CD4-positive, CD25-positive, alpha-beta regulatory T cell (primary cell): Measurements from ENCODE around the gene EHMT1. TPM values are rescaled to one million over a fixed set of nuclear protein-coding genes. Genes with fewer than 3 reads are reported as not detected.

Experiments used
- ATAC-seq, 2 donors: fragments of 150-1000 bp; cut with Tn5 transposase; one replicate each; pipeline ENCODE4 v1.10.0; 2021; ENCODE audit warnings: low read depth in 2 of 2, moderate number of reproducible peaks in 2 of 2, moderate library complexity in 1 of 2
- DNase-seq, 3 donors: peaks; one replicate each; pipeline versions ENCODE4 v3.0.0 to v3.0.0-alpha.2; 2012 to 2022; ENCODE audit warnings: mixed read lengths in 1 of 3
- H3K27ac ChIP-seq: one replicate; pipeline ENCODE4 v1.7.0; 2013; ENCODE audit warnings: mild to moderate bottlenecking, low read length; ENCODE audit not compliant: insufficient read depth, poor library complexity, severe bottlenecking
- H3K27me3 ChIP-seq: one replicate; pipeline ENCODE4 v1.7.0; 2013; ENCODE audit warnings: low read length; ENCODE audit not compliant: control insufficient read depth, insufficient read depth
- H3K36me3 ChIP-seq: one replicate; pipeline ENCODE4 v1.7.0; 2013; ENCODE audit warnings: mild to moderate bottlenecking, low read length, moderate library complexity; ENCODE audit not compliant: control insufficient read depth, insufficient read depth
- H3K4me1 ChIP-seq: 2 replicates; pipeline ENCODE4 v1.7.0; 2013; ENCODE audit warnings: mild to moderate bottlenecking, low read length; ENCODE audit not compliant: insufficient read depth, control insufficient read depth, poor library complexity, severe bottlenecking
- H3K4me3 ChIP-seq: one replicate; pipeline ENCODE4 v1.7.0; 2013; ENCODE audit warnings: low read depth, mild to moderate bottlenecking, low read length, moderate library complexity
- H3K9me3 ChIP-seq, 2 experiments: 1 replicate in 1 of 2; 2 replicates in 1 of 2; pipeline ENCODE4 v1.7.0; 2013; ENCODE audit warnings: low read length in 2 of 2, mild to moderate bottlenecking in 1 of 2, moderate library complexity in 1 of 2; ENCODE audit not compliant: control insufficient read depth in 2 of 2
- H3K27ac Mint-ChIP-seq, 3 donors: one replicate each; pipeline ENCODE4 v1.8.0; 2020 to 2022; ENCODE audit warnings: mild to moderate bottlenecking in 3 of 3, mixed read lengths in 3 of 3, moderate library complexity in 2 of 3
- H3K27me3 Mint-ChIP-seq: one replicate; pipeline ENCODE4 v1.8.0; 2022; ENCODE audit warnings: mild to moderate bottlenecking, mixed read lengths
- H3K36me3 Mint-ChIP-seq: one replicate; pipeline ENCODE4 v1.8.0; 2020; ENCODE audit warnings: mixed read lengths
- H3K4me1 Mint-ChIP-seq, 4 donors: one replicate each; pipeline ENCODE4 v1.8.0; 2020 to 2022; ENCODE audit warnings: mixed read lengths in 4 of 4, mild to moderate bottlenecking in 1 of 4
- H3K4me3 Mint-ChIP-seq, 4 donors: one replicate each; pipeline ENCODE4 v1.8.0; 2020 to 2022; ENCODE audit warnings: mild to moderate bottlenecking in 4 of 4, mixed read lengths in 4 of 4, moderate library complexity in 3 of 4
- H3K9me3 Mint-ChIP-seq, 7 donors: one replicate each; pipeline ENCODE4 v1.8.0; 2020 to 2022; ENCODE audit warnings: mixed read lengths in 7 of 7, mild to moderate bottlenecking in 3 of 7, moderate library complexity in 2 of 7
- polyA plus RNA-seq, 4 donors: library from polyadenylated mRNA; unstranded; fragments of 300-500 nt; fragmentation: Illumina TruSeq; gene quantifications; one replicate each; pipeline ENCODE4 v1.2.3, GENCODE V29; 2021
- total RNA-seq: library from RNA; stranded (reverse); gene quantifications from one replicate; pipeline ENCODE4 v1.2.3, GENCODE V29; 2022

The EHMT1 gene
- total and polyA plus RNA-seq, 5 donors from 2014 or later: 17.9 to 142 (median 20.0) TPM

DNA sequence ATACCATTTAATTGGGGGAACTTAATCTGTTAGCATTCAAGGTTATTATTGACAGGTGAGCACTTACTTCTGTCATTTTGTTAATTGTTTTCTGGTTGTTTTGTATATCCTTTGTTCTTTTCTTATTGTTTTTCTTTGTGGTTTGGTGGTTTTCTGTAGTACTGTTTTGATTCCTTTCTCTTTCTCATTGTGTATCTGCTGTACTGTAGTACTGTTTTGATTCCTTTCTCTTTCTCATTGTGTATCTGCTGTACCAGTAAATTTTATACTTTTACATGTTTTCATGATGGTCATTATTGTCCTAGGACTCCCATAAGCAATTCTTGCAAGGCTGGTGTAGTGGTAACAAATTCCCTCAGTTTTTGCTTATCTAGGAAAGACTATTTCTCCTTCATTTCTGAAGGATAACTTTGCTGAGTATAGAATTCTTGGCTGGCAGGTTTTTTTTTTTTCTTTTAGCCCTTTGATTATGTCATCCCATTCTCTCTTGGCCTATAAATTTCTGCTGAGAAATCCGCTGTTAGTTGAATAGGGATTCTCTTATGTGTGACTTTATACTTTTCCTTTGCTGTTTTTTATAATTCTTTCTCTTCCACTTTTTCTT, 234.7 kb downstream of the EHMT1 start:
- no peaks in the 10 kb centered on the region for H3K4me1 ChIP-seq
- no peaks in the 10 kb centered on the region for H3K36me3 ChIP-seq
- H3K4me3 ChIP-seq: no peak overlapping the region
- Mint-ChIP-seq H3K36me3 (peaks cover 6% of the 10 kb centered on the region), H3K27ac (peak overlapping the region in 1 of 3 donors; percentile 79), H3K4me3 (no peak overlapping the region), H3K27me3 (peaks cover 9% of the 10 kb centered on the region), H3K4me1 (peaks cover 0 to 5% (median 0%) of the 10 kb centered on the region in 4 donors), H3K9me3 (peaks cover 4 to 27% (median 10%) of the 10 kb centered on the region in 7 donors)
- no peaks in the 10 kb centered on the region for H3K27me3 ChIP-seq
- no peak overlapping the region for H3K27ac ChIP-seq
- DNase-seq (peak in 1 of 3 donors; percentile 5), ATAC-seq (no peak)
- H3K9me3 ChIP-seq: peaks cover 21 to 31% of the 10 kb centered on the region in 2 experiments

DNA sequence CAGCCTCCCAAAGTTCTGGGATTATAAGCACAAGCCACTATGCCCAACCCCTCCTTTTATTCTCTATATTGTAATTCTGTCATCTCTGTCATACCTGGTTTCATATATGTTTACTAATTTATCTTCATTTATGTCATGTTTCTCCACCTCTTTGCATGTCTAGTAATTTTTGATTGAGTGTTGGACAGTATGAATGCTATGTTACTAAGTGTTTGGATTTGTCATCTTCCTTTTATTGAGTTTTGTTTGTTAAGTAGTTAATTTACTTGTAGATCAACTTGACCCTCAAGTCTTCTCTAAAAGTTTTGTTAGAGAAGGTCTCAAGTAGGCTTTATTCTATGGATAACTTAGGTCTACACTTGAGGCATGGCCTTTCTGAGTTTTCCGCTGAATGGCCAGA, 241.6 kb downstream of the EHMT1 start:
- H3K4me3 ChIP-seq: no peak overlapping the region
- H3K4me1 Mint-ChIP-seq: no peaks in the 10 kb centered on the region
- no peaks in the 10 kb centered on the region for H3K4me1 ChIP-seq
- no peak overlapping the region for H3K4me3 Mint-ChIP-seq
- H3K27ac Mint-ChIP-seq: no peak overlapping the region
- peaks cover 4 to 34% (median 13%) of the 10 kb centered on the region in 7 donors for H3K9me3 Mint-ChIP-seq
- H3K27ac ChIP-seq: no peak overlapping the region
- DNase-seq (no peak), ATAC-seq (no peak)
- H3K36me3 Mint-ChIP-seq: peaks cover 9% of the 10 kb centered on the region
- H3K27me3 ChIP-seq: no peaks in the 10 kb centered on the region
- peaks cover 14 to 29% of the 10 kb centered on the region in 2 experiments for H3K9me3 ChIP-seq
- H3K27me3 Mint-ChIP-seq: peaks cover 15% of the 10 kb centered on the region
- H3K36me3 ChIP-seq: no peaks in the 10 kb centered on the region

DNA sequence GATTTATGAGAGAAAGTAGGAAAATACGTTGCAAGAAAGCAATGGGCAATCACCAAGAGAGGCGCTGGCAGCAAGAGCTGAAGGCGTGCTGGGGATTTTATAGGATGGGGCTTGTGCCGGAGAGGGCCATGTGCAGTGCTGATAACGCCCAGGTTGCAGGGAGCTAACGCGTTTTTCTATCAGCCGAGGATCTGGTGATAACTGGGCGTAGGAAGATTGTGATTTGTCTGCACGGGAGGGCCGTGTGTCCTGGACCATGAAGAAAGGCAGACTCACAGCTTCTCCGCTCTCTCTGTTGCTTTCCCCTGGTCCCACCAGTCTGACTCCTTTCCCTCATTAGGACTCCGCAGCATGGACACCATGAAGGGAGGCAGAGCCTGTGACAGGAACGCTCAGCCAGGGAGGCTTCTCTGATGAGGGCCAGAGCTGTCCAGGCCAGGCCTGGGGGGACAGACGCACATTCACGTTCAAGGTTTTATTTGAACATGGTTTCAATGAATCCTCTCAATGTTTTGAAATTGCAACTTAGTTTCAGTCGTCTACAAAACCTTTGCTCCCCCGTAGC, 246.9 kb downstream of the EHMT1 start:
- Histone ChIP-seq H3K36me3 (no peaks in the 10 kb centered on the region), H3K9me3 (peaks cover 3 to 5% of the 10 kb centered on the region in 2 experiments), H3K27me3 (no peaks in the 10 kb centered on the region), H3K27ac (no peak overlapping the region), H3K4me3 (no peak overlapping the region), H3K4me1 (no peaks in the 10 kb centered on the region)
- DNase-seq (no peak), ATAC-seq (no peak)
- Mint-ChIP-seq H3K36me3 (peaks cover 3% of the 10 kb centered on the region), H3K4me3 (no peak overlapping the region), H3K27me3 (peaks cover 14% of the 10 kb centered on the region), H3K9me3 (peaks cover 0 to 14% (median 8%) of the 10 kb centered on the region in 7 donors), H3K27ac (no peak overlapping the region), H3K4me1 (no peaks in the 10 kb centered on the region)

DNA sequence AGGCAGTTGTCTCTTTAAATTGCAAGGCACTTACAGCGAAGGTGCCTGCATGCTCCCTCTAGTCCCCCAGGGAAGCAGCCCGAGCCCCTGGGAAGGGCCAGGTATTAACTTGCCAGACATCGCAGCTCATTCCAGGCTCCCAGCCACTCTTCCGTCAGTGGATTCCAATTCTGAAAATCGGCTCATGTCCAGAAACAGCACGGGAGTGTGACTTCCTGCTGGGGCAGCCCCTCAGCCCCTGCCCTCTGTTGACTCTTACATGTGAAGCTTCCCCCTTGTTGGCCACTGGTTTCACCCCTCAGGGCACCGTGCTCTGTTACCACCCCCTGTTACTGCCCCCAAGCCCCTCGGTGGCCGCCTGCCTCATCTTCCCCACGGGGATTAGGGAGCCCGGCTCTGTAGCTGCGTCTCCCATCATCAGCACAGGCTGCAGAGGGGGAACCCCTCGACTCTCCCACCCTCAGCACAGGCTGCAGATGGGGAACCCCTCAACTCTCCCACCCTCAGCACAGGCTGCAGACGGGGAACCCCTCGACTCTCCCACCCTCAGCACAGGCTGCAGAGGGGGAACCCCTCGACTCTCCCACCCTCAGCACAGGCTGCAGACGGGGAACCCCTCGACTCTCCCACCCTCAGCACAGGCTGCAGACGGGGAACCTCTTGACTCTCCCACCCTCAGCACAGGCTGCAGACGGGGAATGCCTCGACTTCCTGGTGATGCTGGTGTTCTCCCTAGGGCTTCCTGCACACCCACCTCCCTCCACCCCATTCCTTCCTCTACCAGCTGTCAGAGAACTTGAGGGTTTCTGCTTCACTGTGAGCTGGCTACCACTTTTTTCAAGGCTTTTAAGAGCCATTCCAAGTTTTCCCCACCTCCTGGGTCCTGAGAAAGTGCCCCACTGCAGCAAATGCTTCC, 247.7 kb downstream of the EHMT1 start:
- DNase-seq (no peak), ATAC-seq (no peak)
- H3K4me1 Mint-ChIP-seq: no peaks in the 10 kb centered on the region
- no peaks in the 10 kb centered on the region for H3K9me3 ChIP-seq
- no peaks in the 10 kb centered on the region for H3K36me3 ChIP-seq
- no peak overlapping the region for H3K27ac Mint-ChIP-seq
- H3K9me3 Mint-ChIP-seq: peaks cover 0 to 9% (median 4%) of the 10 kb centered on the region in 7 donors
- H3K27me3 ChIP-seq: no peaks in the 10 kb centered on the region
- no peak overlapping the region for H3K4me3 ChIP-seq
- H3K27me3 Mint-ChIP-seq: peaks cover 17% of the 10 kb centered on the region
- no peak overlapping the region for H3K4me3 Mint-ChIP-seq
- no peaks in the 10 kb centered on the region for H3K36me3 Mint-ChIP-seq
- no peak overlapping the region for H3K27ac ChIP-seq
- H3K4me1 ChIP-seq: no peaks in the 10 kb centered on the region

DNA sequence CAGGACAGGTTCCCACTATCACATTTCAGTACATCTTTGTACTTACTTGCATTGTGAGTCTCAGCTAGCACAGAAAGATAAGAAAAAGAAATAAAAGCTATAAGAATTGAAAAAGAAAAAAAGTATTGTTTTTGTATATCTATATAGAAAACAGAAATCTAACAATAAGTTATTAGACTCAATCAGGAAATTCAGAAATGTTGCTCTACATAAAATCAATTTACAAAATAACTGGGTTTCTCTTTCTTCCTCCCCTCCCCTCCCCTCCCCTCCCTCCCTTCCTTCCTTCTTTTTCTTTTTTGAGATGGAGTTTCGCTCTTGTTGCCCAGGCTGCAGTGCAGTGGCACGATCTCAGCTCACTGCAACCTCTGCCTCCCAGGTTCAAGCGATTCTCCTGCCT, 251.6 kb downstream of the EHMT1 start:
- Histone ChIP-seq H3K4me3 (no peak overlapping the region), H3K36me3 (no peaks in the 10 kb centered on the region), H3K27ac (no peak overlapping the region), H3K4me1 (no peaks in the 10 kb centered on the region), H3K27me3 (no peaks in the 10 kb centered on the region), H3K9me3 (no peaks in the 10 kb centered on the region)
- H3K27me3 Mint-ChIP-seq: peaks cover 30% of the 10 kb centered on the region
- no peak for DNase-seq
- H3K36me3 Mint-ChIP-seq: no peaks in the 10 kb centered on the region
- H3K4me3 Mint-ChIP-seq: no peak overlapping the region
- H3K27ac Mint-ChIP-seq: no peak overlapping the region
- peaks cover 0 to 2% (median 0%) of the 10 kb centered on the region in 7 donors for H3K9me3 Mint-ChIP-seq
- no peak for ATAC-seq
- no peaks in the 10 kb centered on the region for H3K4me1 Mint-ChIP-seq

DNA sequence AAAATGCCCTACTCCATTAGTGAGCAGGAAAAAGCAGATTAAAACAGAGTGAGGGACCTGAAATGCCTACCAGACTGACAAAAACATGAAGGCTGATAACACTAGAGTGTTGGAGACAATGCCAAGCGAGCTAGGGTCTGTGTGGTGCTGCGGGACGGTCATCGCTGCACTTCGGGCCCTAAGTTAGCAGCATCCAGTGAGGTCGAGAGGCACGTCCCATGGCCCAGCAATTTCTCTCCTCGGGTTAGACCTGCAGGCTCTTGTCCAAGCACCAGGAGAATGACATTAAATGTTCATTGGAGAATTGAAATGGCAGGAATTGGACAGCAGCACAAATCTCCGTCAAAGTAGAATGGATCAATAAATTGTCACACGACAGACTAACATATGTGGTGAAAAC, 253.5 kb downstream of the EHMT1 start:
- no peaks in the 10 kb centered on the region for H3K36me3 Mint-ChIP-seq
- peaks cover 0 to 4% (median 0%) of the 10 kb centered on the region in 4 donors for H3K4me1 Mint-ChIP-seq
- H3K27me3 Mint-ChIP-seq: peaks cover 30% of the 10 kb centered on the region
- H3K4me3 Mint-ChIP-seq: no peak overlapping the region
- no peaks in the 10 kb centered on the region for H3K36me3 ChIP-seq
- no peak overlapping the region for H3K27ac ChIP-seq
- peaks cover 0 to 6% (median 1%) of the 10 kb centered on the region in 7 donors for H3K9me3 Mint-ChIP-seq
- no peak overlapping the region for H3K4me3 ChIP-seq
- no peaks in the 10 kb centered on the region for H3K27me3 ChIP-seq
- H3K27ac Mint-ChIP-seq: no peak overlapping the region
- DNase-seq (no peak), ATAC-seq (no peak)
- H3K9me3 ChIP-seq: no peaks in the 10 kb centered on the region
- no peaks in the 10 kb centered on the region for H3K4me1 ChIP-seq

DNA sequence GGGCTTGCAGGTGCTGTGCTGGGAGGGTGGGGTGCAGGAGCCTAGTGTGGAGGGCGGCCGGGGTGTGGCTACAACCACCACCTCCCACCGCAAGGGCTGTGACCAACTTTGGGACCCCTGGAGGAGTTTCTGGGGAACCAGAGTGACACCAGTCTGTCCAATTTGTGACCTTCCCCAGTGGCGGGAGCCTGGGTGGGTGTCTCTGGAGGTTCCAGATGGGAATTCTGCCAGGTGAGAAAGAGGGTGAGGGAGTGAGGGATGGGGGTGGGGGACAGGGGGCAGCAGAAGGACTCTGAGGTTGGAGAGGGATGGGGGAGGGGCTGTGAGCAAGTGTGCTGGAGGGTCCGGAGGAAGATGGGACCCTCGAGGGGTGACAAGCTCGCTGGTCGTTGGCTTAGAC, 254.6 kb downstream of the EHMT1 start:
- peaks cover 30% of the 10 kb centered on the region for H3K27me3 Mint-ChIP-seq
- Histone ChIP-seq H3K4me1 (no peaks in the 10 kb centered on the region), H3K36me3 (no peaks in the 10 kb centered on the region), H3K9me3 (no peaks in the 10 kb centered on the region), H3K27ac (no peak overlapping the region), H3K4me3 (no peak overlapping the region), H3K27me3 (no peaks in the 10 kb centered on the region)
- no peak for DNase-seq
- H3K36me3 Mint-ChIP-seq: no peaks in the 10 kb centered on the region
- H3K4me3 Mint-ChIP-seq: no peak overlapping the region
- ATAC-seq: no peak
- no peak overlapping the region for H3K27ac Mint-ChIP-seq
- peaks cover 0 to 6% (median 1%) of the 10 kb centered on the region in 7 donors for H3K9me3 Mint-ChIP-seq
- peaks cover 0 to 4% (median 0%) of the 10 kb centered on the region in 4 donors for H3K4me1 Mint-ChIP-seq
